GM19023 (cell line): Measurements from ENCODE around the gene METTL4.
"Not testable (repeated sequence)": the region's sequence is repeated elsewhere in the genome, so short reads cannot be mapped to it uniquely, and the experiment has no call there.

Experiments used
- ATAC-seq: cut with Tn5 transposase; IDR thresholded peaks from one replicate; pipeline ENCODE4 v1.9.1; 2021; ENCODE audit warnings: mild to moderate bottlenecking, moderate library complexity; ENCODE audit not compliant: unreplicated experiment

METTL4 gene

DNA sequence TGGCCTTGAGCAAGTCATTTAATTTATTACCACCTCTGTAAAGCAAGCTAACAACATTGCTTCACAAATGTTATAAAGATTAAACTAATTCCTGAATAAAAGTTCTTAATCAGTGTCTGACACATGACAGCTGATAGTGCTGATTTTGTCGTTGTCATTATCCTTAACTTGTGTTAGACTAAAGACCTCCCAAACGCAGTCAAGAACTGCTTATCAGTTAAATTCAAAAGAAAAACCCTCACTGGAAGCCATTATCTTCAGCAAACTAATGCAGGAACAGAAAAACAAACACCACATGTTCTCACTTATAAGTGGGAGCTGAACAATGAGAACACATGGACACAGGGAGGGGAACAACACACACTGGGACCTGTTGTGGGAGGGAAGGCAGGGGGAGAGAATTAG is 46.5 kb downstream of the METTL4 start:
- not testable (repeated sequence) for ATAC-seq

GRCh38 chr18:2522112-2522511 is 49.2 kb downstream of the METTL4 start:
- ATAC-seq = peak; percentile 55

DNA sequence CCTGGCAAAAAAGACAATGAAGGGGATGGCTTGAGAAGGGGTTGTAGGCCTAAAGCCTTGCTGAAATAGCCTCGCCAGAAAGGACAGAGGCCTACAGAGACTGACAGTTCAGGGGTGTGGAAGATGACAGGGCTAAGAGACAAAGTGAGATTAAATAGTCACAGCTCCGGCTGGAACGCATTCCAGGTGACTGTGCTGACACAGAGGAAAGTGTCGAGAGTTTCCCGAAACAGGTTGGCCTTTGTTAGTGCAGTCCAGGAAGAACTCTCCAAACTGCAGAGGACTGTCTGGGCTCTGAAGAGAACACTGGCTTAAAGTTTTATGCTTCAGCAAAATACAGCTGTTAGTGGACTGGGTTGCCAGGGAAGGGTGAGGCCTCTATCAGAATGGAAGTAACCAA is 52.8 kb downstream of the METTL4 start:
- ATAC-seq = no peak

GRCh38 chr18:2515908-2516625 is 55.2 kb downstream of the METTL4 start:
- ATAC-seq = no peak

- no peak for ATAC-seq
These were observed 56.0 kb downstream of the METTL4 start for GRCh38 chr18:2515171-2515787.

- no peak for ATAC-seq
These were observed 57.7 kb downstream of the METTL4 start for GRCh38 chr18:2513616-2514015.

DNA sequence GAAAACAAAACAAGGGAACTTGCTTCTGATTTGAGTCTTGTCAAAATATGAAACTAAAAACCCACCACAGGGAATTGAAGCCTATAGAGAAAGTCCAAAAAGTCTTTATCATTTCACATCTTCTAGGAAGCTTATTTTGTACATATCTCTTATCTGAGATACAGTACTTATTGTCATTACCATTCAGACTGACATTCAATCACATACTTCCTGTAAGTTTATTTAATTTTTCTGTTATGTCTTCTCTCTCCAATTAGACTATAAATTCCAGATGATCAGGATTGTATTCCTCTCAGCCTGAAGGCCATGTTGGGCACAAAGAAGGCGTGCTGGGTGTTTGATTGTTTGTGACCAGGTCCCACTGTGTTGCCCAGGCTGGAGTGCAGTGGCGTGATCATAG is 59.2 kb downstream of the METTL4 start:
- ATAC-seq = no peak

GRCh38 chr18:2511451-2511850 is 59.9 kb downstream of the METTL4 start:
- no peak for ATAC-seq

DNA sequence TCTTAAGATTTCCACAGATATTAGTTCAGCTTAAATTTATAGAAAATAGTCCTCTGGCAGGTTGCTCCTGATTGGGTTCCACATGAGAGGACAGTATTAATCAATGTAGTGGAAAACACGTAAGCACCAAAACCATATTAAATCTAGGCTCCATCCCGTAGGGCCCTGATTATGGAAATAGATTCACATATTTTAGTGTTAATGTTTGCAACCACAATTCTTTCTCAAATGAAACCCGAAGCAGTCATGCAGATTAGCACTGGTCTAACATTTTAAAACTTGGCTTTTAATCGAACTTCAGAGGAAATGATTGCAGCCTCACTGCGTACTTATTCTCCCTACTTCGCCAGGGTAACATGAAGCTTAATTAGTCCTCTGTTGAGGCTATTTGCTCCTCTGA is 60.9 kb downstream of the METTL4 start:
- no peak for ATAC-seq

DNA sequence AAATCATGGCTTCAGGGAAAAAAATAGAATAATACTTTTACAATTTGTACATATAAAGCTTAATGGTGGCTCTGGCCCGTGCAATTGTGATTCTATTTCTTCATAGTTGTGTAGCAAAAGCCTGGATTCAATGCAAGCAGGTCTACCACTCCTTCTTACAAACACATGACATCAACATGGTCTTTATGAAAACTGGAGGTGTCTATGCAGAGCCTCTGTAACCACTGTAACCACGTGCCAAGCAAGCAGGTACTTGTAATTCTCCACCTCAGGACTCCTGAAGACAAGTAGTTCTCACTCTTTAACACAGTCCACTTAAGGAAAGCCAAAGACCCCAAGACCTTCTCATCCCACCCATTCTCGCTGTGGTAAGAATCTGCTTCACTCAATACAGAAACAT is 62.6 kb downstream of the METTL4 start:
- ATAC-seq = no peak

- no peak for ATAC-seq
These were observed 63.1 kb downstream of the METTL4 start for GRCh38 chr18:2508155-2508554.

DNA sequence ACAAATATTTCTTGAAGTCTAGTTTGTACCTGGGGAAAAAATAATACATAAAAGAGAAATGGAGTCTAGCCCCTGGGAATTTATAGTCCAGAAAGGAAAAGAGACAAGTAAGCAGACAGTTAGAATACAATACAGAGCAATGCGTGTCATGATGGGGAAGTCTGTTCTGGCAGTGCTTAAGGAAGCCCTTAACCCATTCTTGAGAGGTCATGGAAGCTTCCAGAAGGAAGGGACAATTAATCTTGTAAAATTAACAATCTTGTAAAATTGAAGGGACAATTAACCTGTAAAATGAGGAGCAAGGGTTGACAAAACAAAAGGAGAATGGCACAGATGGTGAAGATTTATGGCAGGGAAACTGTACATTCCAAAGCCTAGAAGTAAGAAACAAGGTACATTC is 66.7 kb downstream of the METTL4 start:
- ATAC-seq = no peak

GRCh38 chr18:2502880-2503279 is 68.4 kb downstream of the METTL4 start:
- no peak for ATAC-seq

GRCh38 chr18:2502394-2502793 is 68.9 kb downstream of the METTL4 start:
- ATAC-seq = no peak

DNA sequence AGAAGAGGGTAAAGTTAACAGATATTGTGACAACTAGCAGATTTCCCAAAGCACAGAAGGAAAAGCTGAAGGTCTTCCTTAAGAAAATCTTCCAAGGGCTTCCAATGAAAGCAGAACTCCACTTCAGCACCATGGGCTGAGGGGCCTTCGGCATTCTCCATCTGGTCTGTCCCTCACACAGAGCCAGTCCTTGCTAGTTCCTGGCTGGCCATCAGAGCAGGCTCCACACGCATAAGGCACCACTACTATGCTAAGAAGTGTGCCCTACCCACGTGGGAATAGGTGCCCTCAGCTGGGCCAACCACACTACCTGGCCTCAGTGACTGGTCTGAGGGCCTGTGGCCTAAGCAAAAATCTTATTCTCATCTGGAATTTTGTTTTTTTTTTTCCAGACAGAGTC is 73.5 kb downstream of the METTL4 start:
- no peak for ATAC-seq

DNA sequence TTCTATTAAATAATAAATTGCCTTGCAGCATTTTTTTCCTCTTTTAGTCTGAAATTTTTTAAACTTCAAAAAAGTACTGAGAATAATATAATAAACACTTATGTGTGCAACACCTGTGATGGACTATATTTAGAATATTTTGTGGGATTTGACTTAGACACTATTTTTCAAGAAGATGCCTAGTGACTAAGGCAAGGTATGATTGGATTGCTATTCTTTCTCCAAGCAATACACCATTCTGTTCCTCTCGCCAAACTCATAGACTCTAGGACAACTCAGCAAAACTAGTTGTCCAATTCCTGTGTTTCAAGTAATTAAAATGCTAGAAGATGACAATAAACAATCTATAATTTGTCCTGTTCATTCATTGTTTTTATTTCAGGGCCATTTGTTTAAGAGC is 75.9 kb downstream of the METTL4 start:
- no peak for ATAC-seq

- ATAC-seq = no peak
These were observed 76.4 kb downstream of the METTL4 start for GRCh38 chr18:2494921-2495320.
